ENCODE results near the gene PLPP4.

The PLPP4 gene

GRCh38 chr10:120457431-120458172 lies 575 bp downstream of the PLPP4 start:
- DNase-seq (ENCODE audit: low read depth in 2 of 2) = no peak

DNA sequence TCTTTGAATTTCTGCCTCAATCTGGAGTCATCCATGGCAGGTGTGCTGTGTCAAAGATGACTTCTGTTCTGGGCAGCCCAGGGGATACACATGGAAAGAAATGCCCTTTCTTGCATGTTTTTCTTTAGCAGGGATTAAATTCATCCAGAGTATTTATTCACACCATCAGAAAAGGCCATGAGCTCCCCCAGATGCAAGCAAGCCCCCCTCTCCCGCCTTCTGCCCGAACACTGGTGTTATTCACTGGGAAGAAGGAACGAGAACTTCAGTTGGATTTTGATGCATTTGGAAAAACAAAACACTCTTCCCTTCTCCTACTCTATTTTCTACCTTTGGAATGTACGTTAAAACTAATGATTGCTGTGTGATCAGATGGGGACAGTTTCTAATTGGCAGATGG lies 1.4 kb downstream of the PLPP4 start:
- no peak for DNase-seq (ENCODE audit: low read depth in 2 of 2)

- DNase-seq (ENCODE audit: low read depth in 2 of 2) = no peak
Observed at GRCh38 chr10:120459185-120459584, 2.2 kb downstream of the PLPP4 start.

DNA sequence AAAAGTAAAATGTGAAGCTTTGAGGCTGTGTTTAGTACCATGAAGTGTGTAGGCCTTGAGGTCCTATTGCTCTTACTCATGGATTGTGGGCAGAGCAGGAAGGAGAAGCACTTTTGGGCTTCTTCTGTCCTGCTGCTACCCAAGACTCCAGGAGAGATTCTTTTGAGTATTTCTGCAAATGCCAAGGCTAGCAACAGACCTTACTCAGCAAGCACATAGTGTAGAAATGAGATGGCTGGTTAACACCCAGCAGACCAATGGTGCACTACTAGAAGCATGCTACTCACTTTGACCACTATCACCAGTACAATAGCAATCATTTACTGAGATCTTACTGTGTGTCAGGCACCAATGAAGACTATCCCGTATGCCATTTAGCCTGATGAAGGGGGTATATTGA lies 3.2 kb downstream of the PLPP4 start:
- DNase-seq (ENCODE audit: low read depth in 2 of 2) = no peak

- DNase-seq (ENCODE audit: low read depth in 2 of 2) = no peak
Observed at GRCh38 chr10:120460776-120461175, 3.7 kb downstream of the PLPP4 start.

DNA sequence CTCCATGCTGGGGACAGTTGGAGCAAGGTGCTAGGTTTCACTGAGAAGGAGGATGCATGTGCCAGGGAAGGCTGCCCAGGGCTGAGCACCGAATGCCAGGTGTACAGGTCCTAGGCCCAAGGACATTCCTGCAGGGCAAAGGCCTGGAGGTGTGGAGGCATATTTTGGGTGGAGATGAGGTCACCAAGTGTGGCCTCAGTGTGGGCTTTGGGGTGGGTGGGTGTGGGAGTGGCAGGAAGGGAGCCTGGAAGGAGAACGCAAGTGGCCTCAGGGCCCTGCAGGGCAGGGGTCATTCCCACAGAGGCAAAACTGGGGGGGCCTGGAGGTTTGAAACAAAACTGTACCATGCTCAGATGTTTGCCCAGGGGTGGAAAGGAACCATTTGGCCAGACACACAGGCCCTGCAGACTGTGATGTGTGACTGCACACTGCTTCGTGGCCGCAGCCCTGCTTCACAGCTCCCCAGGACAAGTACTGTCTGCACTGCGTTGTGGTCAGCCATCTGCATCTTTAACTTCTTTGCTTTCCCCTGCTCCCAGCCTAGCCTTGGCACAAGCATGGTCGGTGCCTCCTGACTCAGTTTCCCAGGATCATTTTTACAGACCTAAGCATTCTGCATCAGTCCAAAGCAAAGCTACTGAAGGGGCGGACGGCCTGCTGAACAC lies 5.1 kb downstream of the PLPP4 start:
- DNase-seq (ENCODE audit: low read depth in 2 of 2) = no peak

DNA sequence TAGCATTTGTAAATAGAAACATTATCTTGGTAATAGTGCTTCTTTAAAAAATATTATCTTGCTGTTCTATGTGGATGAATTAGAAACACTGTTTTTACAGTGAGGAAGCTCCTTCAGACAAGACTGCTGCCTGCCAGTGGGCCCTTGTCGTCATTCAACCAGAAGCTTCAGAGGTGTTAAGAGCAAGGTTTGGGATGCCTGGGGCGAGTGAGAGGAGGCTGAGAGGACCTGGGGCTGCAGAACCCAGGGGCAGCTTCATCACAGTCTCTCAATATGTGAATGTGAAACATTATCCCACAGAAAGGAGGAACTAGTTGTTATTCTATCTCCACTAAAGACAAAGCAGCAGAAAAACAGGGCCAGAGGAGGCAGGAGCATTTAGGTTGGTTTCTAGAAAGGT lies 8.1 kb downstream of the PLPP4 start:
- DNase-seq (ENCODE audit: low read depth in 2 of 2) = no peak

GRCh38 chr10:120466006-120466405 lies 9.0 kb downstream of the PLPP4 start:
- no peak for DNase-seq (ENCODE audit: low read depth in 2 of 2)

- no peak for DNase-seq (ENCODE audit: low read depth in 2 of 2)
Observed at GRCh38 chr10:120473593-120473992, 16.6 kb downstream of the PLPP4 start.

GRCh38 chr10:120474956-120475355 lies 17.9 kb downstream of the PLPP4 start:
- no peak for DNase-seq (ENCODE audit: low read depth in 2 of 2)

DNA sequence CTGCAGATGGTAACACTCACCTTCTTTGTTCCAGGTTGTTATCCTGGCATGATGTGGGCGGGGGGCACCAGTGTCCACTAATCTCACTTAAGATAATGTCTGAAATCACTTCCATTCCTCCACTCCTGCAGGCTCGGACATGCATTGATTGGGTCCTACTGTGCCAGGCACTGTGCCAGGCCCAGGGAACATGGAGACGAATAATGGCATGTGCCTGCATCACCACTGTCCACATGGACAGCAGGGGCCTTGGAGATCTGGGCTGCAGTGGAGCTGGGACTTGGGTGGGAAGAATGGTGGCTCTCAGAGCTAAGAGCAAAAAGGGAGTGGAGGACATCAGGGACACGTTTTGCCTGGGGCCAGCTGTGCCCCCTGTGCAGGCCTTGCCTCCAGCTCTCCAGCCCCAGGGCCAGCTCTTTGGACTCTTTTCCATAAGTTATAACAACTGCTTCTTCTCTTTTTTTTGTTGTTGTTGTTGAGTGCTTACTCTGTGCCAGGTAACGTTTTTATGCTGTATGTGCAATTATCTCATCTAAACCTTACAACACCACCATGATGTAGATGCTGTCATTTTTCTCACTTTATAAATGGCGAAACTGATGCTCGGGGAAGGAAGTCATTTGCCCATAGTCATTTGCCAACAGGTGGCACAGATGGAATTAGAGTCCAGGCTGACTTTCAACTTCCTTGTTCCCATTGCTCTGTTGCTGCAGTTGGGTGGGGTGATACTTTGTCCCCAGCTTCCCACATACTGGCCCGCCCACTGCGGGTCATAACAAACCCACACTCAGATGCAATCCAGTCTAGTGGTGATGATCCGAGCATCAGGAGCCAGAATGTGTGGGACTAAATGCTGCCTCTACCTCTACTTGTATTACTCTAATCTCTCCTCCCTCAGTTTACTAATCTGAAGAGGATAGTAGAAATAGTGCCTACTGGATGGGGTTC lies 19.1 kb downstream of the PLPP4 start:
- DNase-seq (ENCODE audit: low read depth in 2 of 2) = no peak

GRCh38 chr10:120477021-120477742 lies 20.2 kb downstream of the PLPP4 start:
- no peak for DNase-seq (ENCODE audit: low read depth in 2 of 2)

DNA sequence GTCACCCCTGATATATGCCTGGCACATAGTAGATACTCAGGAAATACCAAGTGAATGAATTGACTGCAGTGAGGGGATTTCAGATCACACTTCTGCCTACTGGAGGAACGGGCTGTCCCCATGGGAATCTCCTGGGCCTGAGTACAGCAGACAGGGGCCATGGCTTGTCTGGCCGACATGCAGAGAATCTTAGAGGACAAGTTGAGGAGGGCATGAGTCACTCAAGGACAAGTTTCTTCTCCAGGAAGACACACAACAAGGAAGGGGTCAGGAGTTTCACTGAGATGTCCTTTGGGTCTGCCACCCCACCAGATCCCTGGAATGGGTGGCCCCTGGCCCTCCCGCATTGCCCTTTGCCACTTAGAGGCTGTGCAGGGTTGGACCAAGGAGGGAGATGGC lies 20.7 kb downstream of the PLPP4 start:
- no peak for DNase-seq (ENCODE audit: low read depth in 2 of 2)

DNA sequence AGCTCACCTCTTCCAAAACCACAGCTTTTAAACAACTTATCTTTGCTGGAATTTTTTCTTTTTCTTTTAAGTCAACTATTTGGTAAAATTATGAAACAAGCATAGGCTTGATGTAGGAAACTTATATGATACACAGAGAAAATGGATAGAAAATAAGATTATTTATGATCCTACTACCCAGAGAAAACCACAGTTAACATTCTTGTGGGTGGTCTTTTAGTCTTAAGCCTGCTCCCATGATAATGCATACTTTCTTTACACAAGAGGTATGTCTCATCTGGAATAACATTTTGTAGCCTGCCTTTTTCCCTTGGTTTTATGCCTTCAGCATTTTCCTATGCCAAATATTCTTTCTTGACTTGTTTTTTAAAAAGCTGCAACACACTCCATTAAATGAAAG lies 21.4 kb downstream of the PLPP4 start:
- no peak for DNase-seq (ENCODE audit: low read depth in 2 of 2)

- no peak for DNase-seq (ENCODE audit: low read depth in 2 of 2)
Observed at GRCh38 chr10:120479506-120479905, 22.5 kb downstream of the PLPP4 start.

GRCh38 chr10:120480065-120480600 lies 23.1 kb downstream of the PLPP4 start:
- no peak for DNase-seq (ENCODE audit: low read depth in 2 of 2)

DNA sequence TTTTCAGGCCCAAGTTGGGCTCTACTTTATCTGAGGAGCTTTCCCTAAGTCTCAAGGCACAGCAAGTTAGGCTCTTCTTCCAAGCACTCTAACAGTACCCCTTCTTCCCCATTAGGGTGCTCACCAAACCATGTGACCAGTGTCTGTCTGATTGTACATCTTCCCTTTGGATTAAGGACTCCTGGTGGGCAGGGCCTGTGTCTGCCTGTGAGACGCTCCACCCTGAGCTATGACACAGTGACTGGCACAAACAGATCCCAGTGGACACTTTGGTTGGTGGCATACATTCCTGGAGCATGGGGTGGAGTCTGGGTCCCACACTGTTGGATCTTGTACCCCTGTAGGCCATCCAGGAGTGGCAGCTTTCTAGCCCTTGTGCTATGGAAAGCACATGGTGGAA lies 23.8 kb downstream of the PLPP4 start:
- no peak for DNase-seq (ENCODE audit: low read depth in 2 of 2)

GRCh38 chr10:120483006-120483405 lies 26.0 kb downstream of the PLPP4 start:
- DNase-seq (ENCODE audit: low read depth in 2 of 2) = no peak

DNA sequence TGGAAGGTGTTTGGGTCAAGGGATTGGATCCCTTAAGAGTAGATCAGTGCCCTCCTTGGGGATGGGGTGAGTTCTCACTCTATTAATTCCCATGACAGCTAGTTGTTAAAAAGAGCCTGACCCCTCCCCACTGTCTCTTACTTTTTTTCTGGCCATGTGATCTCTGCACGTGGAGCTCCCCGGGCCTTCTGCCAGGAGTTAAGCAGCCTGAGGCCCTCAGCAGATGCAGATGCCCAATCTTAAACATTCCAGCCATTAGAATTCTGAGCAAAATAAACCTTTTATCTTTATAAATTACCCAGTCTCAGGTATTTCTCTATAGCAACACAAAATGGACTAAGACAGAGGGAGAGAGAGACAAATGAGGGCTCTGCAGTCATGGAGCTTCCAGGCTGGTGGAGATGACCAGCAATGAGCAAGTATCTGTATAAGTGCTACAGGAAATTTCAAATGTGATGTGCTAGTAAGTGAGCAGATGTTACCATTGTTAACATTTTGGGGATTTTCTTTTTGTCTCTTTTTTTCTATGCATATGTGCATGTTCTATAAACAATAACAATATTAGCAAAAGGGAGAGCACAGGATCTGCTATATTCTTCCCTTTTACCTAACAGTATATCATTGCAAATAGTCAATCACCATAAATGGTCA lies 26.7 kb downstream of the PLPP4 start:
- DNase-seq (ENCODE audit: low read depth in 2 of 2) = no peak

DNA sequence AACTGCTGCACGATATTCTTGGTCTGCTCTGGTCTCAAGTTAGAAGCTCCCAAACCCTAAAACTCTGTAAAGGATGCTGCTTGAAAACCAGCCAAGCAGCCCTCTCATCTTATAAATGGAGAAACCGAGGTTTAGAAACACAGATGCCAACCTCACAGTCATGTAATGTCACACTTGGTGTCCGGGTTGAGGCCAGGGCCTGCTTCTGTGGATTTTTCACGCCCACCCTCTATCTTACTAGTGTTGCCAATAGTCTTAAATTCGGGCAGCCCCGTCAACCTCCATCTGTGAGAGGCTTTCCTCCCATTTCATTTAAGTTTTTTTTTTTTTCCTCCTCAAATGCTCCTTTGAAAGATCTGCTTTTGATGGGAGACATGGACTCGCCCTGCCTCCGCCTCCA lies 28.9 kb downstream of the PLPP4 start:
- no peak for DNase-seq (ENCODE audit: low read depth in 2 of 2)

DNA sequence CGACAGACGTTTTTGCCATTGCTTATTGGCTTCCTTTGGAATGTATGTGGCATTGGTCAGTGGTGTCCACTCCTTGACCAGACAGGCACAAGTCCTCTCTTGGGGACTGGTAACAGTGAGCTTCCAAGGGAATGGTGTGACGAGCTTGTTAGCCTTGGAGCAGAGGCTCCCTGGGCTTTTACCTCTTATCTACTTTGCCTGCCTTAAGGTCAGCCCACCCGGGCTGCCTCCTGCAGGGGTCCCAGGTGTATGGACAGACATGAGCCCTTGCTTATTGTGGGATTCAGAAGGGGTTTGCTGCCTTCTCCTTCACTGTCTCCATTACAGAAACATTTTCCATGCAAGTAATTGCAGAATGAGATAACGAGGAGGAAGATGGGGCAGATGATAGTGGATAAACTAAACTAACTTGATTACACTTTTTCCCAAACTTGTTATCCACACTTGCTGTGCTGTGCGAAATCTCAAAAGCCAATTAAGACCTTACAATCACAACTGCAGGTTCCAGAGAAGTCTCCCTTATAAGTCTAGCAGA lies 29.7 kb downstream of the PLPP4 start:
- DNase-seq (ENCODE audit: low read depth in 2 of 2) = no peak
